Measurements from ENCODE around the gene CNNM3.
"Not testable (repeated sequence)": the region's sequence is repeated elsewhere in the genome, so short reads cannot be mapped to it uniquely, and the experiment has no call there.

CNNM3 gene

DNA sequence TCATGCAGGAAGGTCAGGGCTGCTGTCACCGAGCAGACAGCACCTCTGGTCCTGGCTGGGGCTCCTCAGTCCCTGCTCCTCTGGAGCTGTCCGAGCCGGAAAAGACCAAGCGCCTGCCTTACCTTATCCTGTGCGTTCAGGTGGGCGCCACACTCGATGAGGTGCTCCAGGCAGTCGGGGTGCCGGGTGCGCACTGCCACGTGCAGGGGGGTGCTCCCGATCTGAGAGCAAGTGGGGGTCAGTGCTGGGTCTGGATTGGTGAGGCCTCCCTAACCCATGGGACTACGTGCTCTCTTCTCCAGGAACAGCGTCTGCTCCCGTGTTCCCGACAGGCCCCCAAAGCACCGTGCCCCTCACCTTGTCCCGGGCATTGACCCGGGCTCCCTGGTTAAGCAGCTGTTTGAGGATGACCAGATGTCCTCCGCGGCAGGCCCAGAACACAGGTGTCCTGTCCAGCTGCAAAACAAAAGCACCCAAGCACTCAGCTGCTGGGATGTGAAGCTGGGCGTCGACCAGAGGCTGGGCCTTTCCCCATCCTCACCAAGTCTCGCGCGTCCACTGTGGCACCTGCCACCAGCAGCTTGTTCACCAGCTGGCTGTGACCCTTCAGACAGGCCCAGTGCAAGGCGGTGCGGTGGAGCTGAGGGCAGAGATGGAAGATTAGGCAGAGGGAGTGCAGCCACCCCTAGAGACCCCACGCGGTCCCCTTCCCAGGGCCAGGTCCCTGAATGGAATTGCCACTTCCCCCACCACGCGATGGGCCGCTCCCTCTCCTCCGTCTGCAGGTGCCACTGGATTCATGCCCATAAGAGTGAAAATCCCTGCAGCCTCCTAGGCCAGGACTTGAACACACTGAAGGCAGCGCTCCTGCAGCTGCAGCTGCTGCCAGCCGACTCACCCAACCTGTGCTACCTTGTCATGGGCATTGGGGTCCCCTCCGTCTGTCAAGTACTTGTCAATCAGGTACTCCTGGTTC lies 24.1 kb downstream of the CNNM3 start:
- DNase-seq (ENCODE audit: low spot score), result no peak

DNA sequence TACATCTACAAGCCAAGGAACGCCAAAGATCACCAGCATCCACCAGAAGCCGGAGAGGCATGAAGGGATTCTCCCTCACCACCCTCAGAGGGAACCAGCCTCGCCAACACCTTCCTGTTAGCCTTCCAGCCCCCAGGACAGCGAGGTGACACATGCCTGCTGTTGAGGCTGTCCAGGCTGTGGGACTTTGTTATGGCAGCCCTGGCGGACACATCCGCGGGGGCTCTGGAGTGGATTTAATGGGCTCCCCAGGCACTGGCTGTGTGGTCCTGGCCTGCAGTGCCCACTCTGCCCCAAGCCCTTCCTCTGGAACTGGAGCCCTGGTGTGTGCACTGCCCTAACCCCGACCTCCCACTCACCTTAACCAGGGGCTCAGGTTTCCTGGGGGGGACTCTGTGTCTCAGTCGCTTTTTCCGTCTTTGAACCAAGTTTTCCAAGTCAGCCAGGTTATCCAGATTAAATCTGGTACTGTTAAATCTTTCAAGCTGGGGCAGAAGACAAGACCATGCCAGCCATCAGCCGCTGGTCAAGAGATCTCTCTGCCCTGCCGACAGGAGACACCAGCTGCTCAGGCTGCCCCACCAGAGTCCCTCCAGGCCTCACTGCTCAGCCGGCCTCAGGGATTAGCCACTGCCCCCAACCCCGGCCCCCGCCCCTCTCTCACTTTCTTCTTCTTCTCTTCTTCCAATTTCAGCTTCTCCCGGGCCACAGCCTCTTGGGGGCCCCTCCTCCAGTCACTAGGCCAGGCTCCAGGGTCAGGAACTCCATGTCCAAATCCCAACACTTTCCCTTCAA lies 25.8 kb downstream of the CNNM3 start:
- DNase-seq (ENCODE audit: low spot score), result no peak

DNA sequence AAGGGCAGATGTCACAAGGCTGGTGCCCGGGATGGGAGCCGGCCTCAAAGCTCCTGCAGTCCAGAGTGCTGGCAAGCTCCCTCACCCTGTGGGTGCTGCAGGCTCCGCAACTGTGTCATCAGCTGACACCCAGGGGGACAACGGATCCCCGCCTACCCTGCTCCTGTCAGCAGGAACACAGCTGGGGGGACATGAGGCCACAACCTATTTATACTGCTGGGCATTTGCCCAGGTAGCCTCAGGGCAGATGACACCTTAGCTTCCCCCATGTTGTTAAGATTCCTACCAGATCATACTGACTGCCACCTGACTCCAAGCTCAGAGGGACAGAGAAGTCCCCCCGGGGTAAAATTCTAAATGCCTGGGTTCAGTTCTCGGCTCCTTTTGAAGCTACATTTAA lies 26.5 kb downstream of the CNNM3 start:
- no peak for DNase-seq (ENCODE audit: low spot score)

GRCh38 chr2:96843538-96844268 lies 27.6 kb downstream of the CNNM3 start, which contains the start of gene ANKRD23:
ANKRD23 (minus strand) TSS chr2:96844021; CDS start chr2:96843992, 29 bp downstream.
- DNase-seq (ENCODE audit: low spot score), result no peak

DNA sequence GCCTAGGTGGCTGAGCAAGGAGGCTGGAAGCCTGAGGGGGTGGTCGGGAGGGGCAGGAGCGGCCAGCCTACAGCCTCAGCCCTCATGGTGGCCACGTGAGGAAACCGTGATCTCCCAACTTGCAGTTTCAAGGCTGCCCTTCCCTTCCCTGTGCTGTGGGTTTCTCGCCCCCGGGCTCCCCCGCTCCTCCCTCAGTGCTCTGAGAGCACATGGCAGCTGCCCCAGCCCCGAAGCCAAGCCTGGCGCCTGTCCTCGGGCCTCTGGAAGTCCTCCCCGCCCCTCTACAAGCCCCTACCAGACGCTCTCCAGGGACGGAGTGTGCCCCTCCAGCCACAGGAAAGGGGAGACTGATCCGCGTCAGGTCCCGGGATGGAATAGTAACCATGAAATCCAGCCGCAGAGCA lies 28.3 kb downstream of the CNNM3 start:
- DNase-seq (ENCODE audit: low spot score), result no peak

DNA sequence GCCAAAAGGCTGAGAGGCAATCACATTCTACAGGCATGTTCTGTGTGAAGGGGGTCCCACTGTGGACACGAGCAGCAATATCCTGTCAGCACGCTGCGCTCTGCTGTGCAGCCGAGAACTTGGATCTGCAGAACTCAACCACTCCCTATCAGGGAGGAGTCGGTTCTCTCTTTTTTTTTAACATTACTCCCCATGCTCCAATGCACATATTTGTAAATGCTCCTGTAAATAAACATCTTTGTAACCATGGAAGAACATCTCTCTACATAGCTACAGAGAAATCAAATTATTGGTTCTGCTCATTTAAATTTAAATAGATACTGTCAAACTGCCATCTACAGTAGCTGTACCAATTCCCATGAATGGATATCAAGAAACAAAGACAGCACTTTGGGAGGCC lies 30.8 kb downstream of the CNNM3 start:
- no peak for DNase-seq (ENCODE audit: low spot score)

DNA sequence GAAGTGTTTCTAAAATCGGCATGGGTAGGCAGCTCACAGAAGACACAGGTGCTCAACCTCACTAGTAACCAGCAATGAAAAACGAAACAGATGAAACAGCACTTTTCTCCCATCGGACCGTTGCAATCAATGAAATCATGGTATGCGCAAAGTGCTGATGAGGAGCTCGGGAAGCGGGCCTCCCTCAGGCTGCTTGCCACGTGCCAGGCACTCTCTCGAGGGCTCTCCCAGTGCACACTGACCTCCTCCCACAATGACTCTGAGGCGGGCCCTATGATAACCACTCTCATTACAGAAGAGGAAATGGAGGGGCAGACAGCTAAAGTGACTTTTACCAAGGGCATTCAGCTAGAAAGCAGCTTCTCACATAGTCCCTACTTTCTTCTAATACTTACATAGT lies 31.5 kb downstream of the CNNM3 start:
- DNase-seq (ENCODE audit: low spot score), result no peak

DNA sequence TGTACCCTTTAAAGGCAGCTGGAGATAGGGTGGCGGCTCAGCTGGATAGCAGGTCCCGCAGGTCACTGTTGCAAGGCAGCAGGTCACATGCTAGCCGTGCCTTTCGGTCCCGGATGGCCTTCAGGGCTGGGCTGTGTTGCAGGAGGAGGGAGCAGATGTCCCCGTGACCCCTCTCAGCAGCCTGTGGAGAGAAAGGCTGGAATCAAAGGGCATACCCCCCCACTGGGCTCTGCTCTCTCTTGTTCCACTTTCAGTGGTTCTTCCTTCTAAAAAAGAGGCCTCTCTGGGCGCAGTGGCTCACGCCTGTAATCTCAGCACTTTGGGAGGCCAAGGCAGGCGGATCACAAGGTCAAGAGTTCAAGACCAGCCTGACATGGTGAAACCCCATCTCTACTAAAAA lies 32.2 kb downstream of the CNNM3 start:
- DNase-seq (ENCODE audit: low spot score), result no peak

DNA sequence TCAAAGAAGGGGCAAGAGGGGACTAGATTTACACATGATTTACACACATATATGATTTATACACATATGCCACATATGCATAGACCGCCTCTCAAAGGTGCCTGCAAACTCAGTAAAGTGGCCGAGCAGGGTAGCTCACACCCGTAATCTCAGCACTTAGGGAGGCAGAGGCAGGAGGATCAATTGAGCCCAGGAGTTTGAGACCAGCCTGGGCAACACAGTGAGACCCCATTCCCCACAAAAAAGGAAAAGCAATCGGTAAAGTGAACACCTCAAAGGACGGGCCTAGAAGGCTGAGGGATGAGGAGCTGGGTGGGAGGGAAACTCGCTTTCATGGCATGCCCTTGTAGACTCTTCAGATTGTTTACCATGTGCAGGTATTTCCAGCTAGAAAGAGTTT lies 36.6 kb downstream of the CNNM3 start:
- no peak for DNase-seq (ENCODE audit: low spot score)

- no peak for DNase-seq (ENCODE audit: low spot score)
Observed at GRCh38 chr2:96853321-96853720, 37.3 kb downstream of the CNNM3 start.

DNA sequence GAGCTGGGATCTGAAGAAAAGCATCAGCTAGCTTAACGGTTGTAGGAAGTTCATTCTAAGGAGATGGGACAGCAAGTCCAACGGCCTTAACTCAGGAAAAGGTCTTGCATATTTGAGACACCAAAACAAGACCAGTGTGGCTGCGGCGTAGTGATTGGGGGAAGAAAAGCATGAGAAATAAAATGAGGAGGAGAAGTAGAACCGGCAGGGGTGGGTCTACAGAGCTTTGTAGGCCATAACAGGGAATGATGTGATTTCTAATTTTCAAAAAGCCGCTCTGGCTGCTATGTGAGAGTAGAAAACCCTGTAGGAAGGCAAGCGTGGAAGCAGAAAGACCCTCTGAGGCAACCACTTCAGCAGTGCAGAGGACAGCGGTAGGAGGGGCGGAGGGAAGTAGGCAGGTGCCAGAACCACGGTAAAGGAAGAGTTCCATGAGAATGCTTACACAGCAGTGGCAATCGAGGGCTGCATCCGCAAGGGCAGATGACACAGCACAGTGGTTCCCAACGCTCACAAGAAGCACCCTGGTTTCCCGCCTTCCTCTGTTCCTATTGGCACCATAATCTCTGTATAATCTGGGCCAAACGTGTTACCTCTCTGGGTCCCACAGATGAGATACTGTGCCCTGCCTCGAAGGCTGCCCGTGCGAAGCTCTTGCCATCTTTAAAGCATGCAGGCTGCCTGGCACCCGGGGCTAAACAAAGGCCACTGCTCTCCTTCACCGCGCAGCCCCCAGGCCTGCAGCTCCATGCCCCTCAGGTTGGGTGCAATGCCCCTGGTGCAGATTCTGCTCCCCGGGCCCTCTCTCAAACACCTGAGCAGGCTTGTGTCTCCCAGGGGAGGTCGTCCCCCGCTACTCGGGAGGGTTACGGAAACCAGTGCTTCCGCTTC lies 41.0 kb downstream of the CNNM3 start:
- no peak for DNase-seq (ENCODE audit: low spot score)

GRCh38 chr2:96857667-96858372 lies 41.8 kb downstream of the CNNM3 start, which contains the start of gene ANKRD39:
ANKRD39 (minus strand) TSS chr2:96858016; CDS start chr2:96857987, 29 bp downstream.
- peak; percentile 99 for DNase-seq (ENCODE audit: low spot score)

DNA sequence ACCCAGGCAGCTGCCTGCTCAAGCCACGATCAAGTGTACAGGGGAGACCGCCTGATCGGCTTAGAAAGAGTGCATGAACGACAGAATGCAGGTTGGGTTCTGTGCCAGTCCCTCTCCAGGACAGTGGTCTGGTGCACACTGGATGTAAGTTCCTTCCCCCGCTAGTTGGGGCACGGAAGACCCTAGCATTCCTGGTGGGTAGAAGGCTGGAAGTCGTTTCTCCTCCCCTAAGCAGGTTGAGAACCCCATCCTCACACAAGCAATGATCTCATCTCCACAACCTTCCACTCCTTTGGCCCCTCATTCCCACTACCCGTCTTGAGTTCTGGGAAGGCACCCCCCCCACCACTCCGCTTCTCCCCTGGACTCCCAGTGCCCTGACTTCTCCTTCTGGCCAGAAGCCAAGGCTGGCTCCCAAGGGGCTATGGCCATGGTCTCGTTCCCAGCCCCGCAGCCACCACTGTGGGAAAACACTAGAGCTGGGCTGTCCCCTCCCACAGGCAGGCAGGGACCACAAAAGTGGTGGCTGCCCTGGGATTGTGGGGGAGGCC lies 43.1 kb downstream of the CNNM3 start:
- no peak for DNase-seq (ENCODE audit: low spot score)

DNA sequence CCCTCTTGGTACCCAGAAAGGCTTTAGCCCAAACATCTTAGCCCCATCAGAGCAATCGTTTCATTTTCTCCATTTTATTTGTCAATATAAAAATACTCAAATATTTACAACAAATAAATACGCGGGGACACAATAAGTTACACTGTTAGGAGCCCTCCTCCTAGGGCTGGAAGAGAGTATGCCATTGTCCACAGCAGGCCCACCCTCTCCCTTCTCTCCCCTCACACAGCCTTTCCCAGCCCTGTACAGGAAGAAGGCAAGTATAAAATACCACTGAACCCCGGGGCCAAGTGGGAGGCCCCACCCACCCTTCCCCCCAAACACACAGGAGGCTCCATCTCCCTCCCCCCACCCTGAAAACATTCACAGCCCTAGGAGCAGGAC lies 43.6 kb downstream of the CNNM3 start:
- no peak for DNase-seq (ENCODE audit: low spot score)

DNA sequence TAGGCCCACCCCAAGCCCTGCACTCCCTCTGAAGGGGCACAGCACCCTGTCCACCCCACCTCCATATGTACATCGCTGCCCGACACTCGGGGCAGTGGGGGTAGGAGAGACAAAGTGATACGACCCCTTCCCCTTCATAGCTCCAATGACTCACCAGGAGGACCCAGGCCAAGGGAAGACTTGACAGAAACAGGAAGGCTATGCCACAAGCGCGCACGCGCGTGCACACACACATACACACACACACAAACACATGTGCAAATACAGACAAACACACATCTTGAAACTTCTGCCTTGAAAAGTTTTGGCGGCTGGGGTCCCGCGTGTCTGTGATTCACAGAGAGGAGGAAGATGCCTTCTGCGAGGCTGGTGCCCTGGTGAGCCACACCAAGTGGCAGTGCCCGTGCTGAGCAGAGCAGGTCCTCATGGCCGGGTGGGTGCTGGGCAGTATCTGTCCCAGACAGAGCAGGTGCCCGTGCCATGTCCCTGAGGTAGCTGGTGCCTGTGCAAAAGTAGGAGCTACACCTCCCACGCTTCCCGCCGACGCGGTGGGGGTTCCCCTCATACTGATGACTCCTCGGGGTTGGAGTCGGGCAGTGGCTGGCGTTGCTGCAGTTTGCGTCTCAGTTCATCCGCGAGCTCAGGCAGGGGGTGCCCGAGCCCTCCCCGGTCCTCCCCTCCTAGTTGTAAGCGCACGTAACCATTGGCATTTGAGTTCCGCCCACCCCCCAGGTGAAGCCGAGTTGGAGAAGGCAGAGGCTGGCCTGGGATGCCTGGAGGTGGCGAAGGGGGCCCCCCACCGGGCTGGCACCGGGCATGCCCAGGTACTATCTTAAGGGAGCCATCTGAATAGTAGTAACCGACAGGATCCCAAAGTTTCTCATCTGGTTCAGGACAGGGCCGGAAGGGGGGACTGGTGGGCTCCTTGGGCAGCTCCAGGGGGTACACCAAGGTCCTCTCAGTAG lies 44.3 kb downstream of the CNNM3 start:
- DNase-seq (ENCODE audit: low spot score), result no peak

GRCh38 chr2:96861074-96861473 lies 45.0 kb downstream of the CNNM3 start:
- no peak for DNase-seq (ENCODE audit: low spot score)

GRCh38 chr2:96863056-96863455 lies 47.0 kb downstream of the CNNM3 start:
- not testable (repeated sequence) for DNase-seq (ENCODE audit: low spot score)

- no peak for DNase-seq (ENCODE audit: low spot score)
Observed at GRCh38 chr2:96863575-96864342, 47.7 kb downstream of the CNNM3 start.

Data from left forelimb (tissue), 1 donor.